Ascending aorta (tissue), 2 donors: ENCODE results near the gene SEC22C. TPM values are rescaled to one million over a fixed set of nuclear protein-coding genes. Genes with fewer than 3 reads are reported as not detected.

Experiments
- DNase-seq, 2 donors: peaks; one replicate each; pipeline ENCODE4 v3.0.0-alpha.2; 2019; ENCODE audit warnings: low spot score in 2 of 2
- H3K27ac ChIP-seq, 2 donors: fragments of 200-600 bp; sonication (generic); one replicate each; pipeline ENCODE4 v1.5.1; 2016 to 2017; ENCODE audit warnings: mild to moderate bottlenecking in 1 of 2
- H3K27me3 ChIP-seq: fragments of 200-600 bp; sonication (generic); one replicate; pipeline ENCODE4 v1.5.1; 2017
- H3K36me3 ChIP-seq, 2 donors: fragments of 200-600 bp; sonication (generic); one replicate each; pipeline ENCODE4 v1.5.1; 2016
- H3K4me1 ChIP-seq, 2 donors: fragments of 200-600 bp; sonication (generic); one replicate each; pipeline ENCODE4 v1.5.1; 2016 to 2017; ENCODE audit warnings: mild to moderate bottlenecking in 1 of 2
- H3K4me3 ChIP-seq, 2 donors: fragments of 200-600 bp; sonication (generic); one replicate each; pipeline ENCODE4 v1.5.1; 2016 to 2017; ENCODE audit warnings: mild to moderate bottlenecking in 1 of 2
- H3K9me3 ChIP-seq, 2 donors: fragments of 200-600 bp; sonication (generic); one replicate each; pipeline ENCODE4 v1.5.1; 2016
- CTCF ChIP-seq, 3 experiments: fragments of 200-600 bp in 2 of 3; fragments of 450-650 bp in 1 of 3; sonication (generic) in 2 of 3; IDR thresholded peaks; one replicate each; pipeline ENCODE4 v1.5.1; 2016 to 2019; ENCODE audit warnings: antibody characterized with exemption in 3 of 3, mild to moderate bottlenecking in 1 of 3, moderate library complexity in 1 of 3
- intact Hi-C: fragments of 100-400 bp; cut with DNase I; formaldehyde crosslinking; loops from one replicate; pipeline ENCODE4 v1.15.1; 2023
- total RNA-seq: library from RNA; depleted of rRNA; stranded (reverse); fragments of >200 nt; gene quantifications from one replicate; pipeline ENCODE4 v1.1.0, GENCODE V29; 2016

Gene SEC22C
- total RNA-seq, 1 donor from 2014 or later: 28.3 TPM

- Histone ChIP-seq H3K36me3 (no peaks in the 10 kb centered on the region), H3K4me3 (no peak overlapping the region), H3K27ac (no peak overlapping the region), H3K9me3 (no peaks in the 10 kb centered on the region), H3K4me1 (no peaks in the 10 kb centered on the region), H3K27me3 (no peaks in the 10 kb centered on the region)
- intact Hi-C loops: no loop called here
- no peak for TF ChIP-seq CTCF (IDR thresholded peaks at IDR 0.05)
- DNase-seq: no peak
These were observed 50.3 kb downstream of the SEC22C start for GRCh38 chr3:42531470-42531869.

GRCh38 chr3:42530073-42530472 is 51.7 kb downstream of the SEC22C start:
- intact Hi-C loops: no loop called here
- H3K36me3 ChIP-seq: no peaks in the 10 kb centered on the region
- TF ChIP-seq CTCF (IDR thresholded peaks at IDR 0.05): no peak
- DNase-seq: no peak
- no peak overlapping the region for H3K27ac ChIP-seq
- H3K4me3 ChIP-seq: no peak overlapping the region
- H3K9me3 ChIP-seq: no peaks in the 10 kb centered on the region
- no peaks in the 10 kb centered on the region for H3K27me3 ChIP-seq
- H3K4me1 ChIP-seq: no peaks in the 10 kb centered on the region

- Histone ChIP-seq H3K4me3 (no peak overlapping the region), H3K27ac (no peak overlapping the region), H3K4me1 (no peaks in the 10 kb centered on the region), H3K9me3 (no peaks in the 10 kb centered on the region), H3K27me3 (no peaks in the 10 kb centered on the region), H3K36me3 (no peaks in the 10 kb centered on the region)
- DNase-seq: no peak
- intact Hi-C loops: no loop called here
- no peak for TF ChIP-seq CTCF (IDR thresholded peaks at IDR 0.05)
These were observed 52.3 kb downstream of the SEC22C start for GRCh38 chr3:42529468-42529867.

GRCh38 chr3:42527368-42527917 is 54.3 kb downstream of the SEC22C start:
- TF ChIP-seq CTCF (IDR thresholded peaks at IDR 0.05): no peak
- Histone ChIP-seq H3K27me3 (no peaks in the 10 kb centered on the region), H3K9me3 (no peaks in the 10 kb centered on the region), H3K36me3 (no peaks in the 10 kb centered on the region), H3K4me3 (no peak overlapping the region), H3K4me1 (no peaks in the 10 kb centered on the region), H3K27ac (no peak overlapping the region)
- DNase-seq: no peak
- intact Hi-C loops: no loop called here

- intact Hi-C loops: no loop called here
- no peaks in the 10 kb centered on the region for H3K4me1 ChIP-seq
- H3K4me3 ChIP-seq: no peak overlapping the region
- H3K27ac ChIP-seq: no peak overlapping the region
- H3K36me3 ChIP-seq: no peaks in the 10 kb centered on the region
- no peaks in the 10 kb centered on the region for H3K9me3 ChIP-seq
- no peak for TF ChIP-seq CTCF (IDR thresholded peaks at IDR 0.05)
- no peaks in the 10 kb centered on the region for H3K27me3 ChIP-seq
- no peak for DNase-seq
These were observed 55.0 kb downstream of the SEC22C start for GRCh38 chr3:42526616-42527367.
